Tibial artery (tissue), 4 donors: ENCODE measurements around the gene MGST2.
"Not testable (repeated sequence)": the region's sequence is repeated elsewhere in the genome, so short reads cannot be mapped to it uniquely, and the experiment has no call there.

ENCODE experiments used
- DNase-seq, 2 donors: peaks; one replicate each; pipeline ENCODE4 v3.0.0-alpha.2; 2019
- H3K27ac ChIP-seq, 2 donors: fragments of 200-600 bp; sonication (generic) in 1 of 2; 1 replicate in 1 of 2; 2 replicates in 1 of 2; pipeline ENCODE4 v1.5.1; 2018 to 2019; ENCODE audit warnings: mild to moderate bottlenecking in 1 of 2
- H3K27me3 ChIP-seq, 2 donors: fragments of 200-600 bp; sonication (generic) in 1 of 2; one replicate each; pipeline versions ENCODE4 v1.5.1 to v1.6.0; 2016 to 2019
- H3K36me3 ChIP-seq, 3 donors: fragments of 200-600 bp; sonication (generic) in 2 of 3; one replicate each; pipeline ENCODE4 v1.5.1; 2016 to 2019; ENCODE audit warnings: mild to moderate bottlenecking in 2 of 3
- H3K4me1 ChIP-seq, 4 donors: fragments of 200-600 bp; sonication (generic) in 2 of 4; 1 replicate in 3 of 4; 2 replicates in 1 of 4; pipeline ENCODE4 v1.5.1; 2016 to 2019
- H3K4me3 ChIP-seq, 2 donors: fragments of 200-600 bp; sonication (generic) in 1 of 2; 1 replicate in 1 of 2; 2 replicates in 1 of 2; pipeline ENCODE4 v1.5.1; 2018 to 2019; ENCODE audit warnings: mild to moderate bottlenecking in 2 of 2
- H3K9me3 ChIP-seq, 3 donors: fragments of 200-600 bp; sonication (generic) in 1 of 3; one replicate each; pipeline ENCODE4 v1.5.1; 2016 to 2019
- CTCF ChIP-seq, 2 experiments: fragments of 200-600 bp in 1 of 2; fragments of 450-650 bp in 1 of 2; IDR thresholded peaks; one replicate each; pipeline ENCODE4 v1.5.1; 2017 to 2019; ENCODE audit warnings: antibody characterized with exemption in 2 of 2, mild to moderate bottlenecking in 1 of 2, moderate library complexity in 1 of 2
- intact Hi-C: fragments of 100-400 bp; cut with DNase I; formaldehyde crosslinking; loops from one replicate; pipeline ENCODE4 v1.15.0; 2023; ENCODE audit warnings: low total_unique reads

Gene MGST2

GRCh38 chr4:139689093-139689722 is 23.6 kb downstream of the MGST2 start:
- Histone ChIP-seq H3K4me1 (peaks cover 0 to 27% (median 13%) of the 10 kb centered on the region in 4 donors), H3K9me3 (no peaks in the 10 kb centered on the region), H3K27ac (no peak overlapping the region), H3K27me3 (no peaks in the 10 kb centered on the region), H3K36me3 (peaks cover 0 to 11% (median 0%) of the 10 kb centered on the region in 3 donors), H3K4me3 (no peak overlapping the region)
- intact Hi-C loops, result no loop called here
- TF ChIP-seq CTCF (IDR thresholded peaks at IDR 0.05), result no peak
- DNase-seq, result no peak

GRCh38 chr4:139690419-139690818 is 24.8 kb downstream of the MGST2 start:
- intact Hi-C loops, result no loop called here
- no peaks in the 10 kb centered on the region for H3K27me3 ChIP-seq
- TF ChIP-seq CTCF (IDR thresholded peaks at IDR 0.05), result no peak
- no peaks in the 10 kb centered on the region for H3K9me3 ChIP-seq
- no peak for DNase-seq
- peaks cover 0 to 6% (median 4%) of the 10 kb centered on the region in 3 donors for H3K36me3 ChIP-seq
- no peak overlapping the region for H3K27ac ChIP-seq
- H3K4me1 ChIP-seq, result peaks cover 0 to 25% (median 13%) of the 10 kb centered on the region in 4 donors
- H3K4me3 ChIP-seq, result no peak overlapping the region

- intact Hi-C loops, result no loop called here
- DNase-seq, result no peak
- no peak for TF ChIP-seq CTCF (IDR thresholded peaks at IDR 0.05)
- Histone ChIP-seq H3K36me3 (peaks cover 20 to 25% (median 25%) of the 10 kb centered on the region in 3 donors), H3K27ac (no peak overlapping the region), H3K27me3 (no peaks in the 10 kb centered on the region), H3K4me1 (peaks cover 0 to 5% (median 1%) of the 10 kb centered on the region in 4 donors), H3K9me3 (no peaks in the 10 kb centered on the region), H3K4me3 (no peak overlapping the region)
Observed at GRCh38 chr4:139692309-139693012, 26.8 kb downstream of the MGST2 start.

- no peaks in the 10 kb centered on the region for H3K27me3 ChIP-seq
- H3K36me3 ChIP-seq, result peaks cover 21 to 30% (median 29%) of the 10 kb centered on the region in 3 donors
- intact Hi-C loops, result no loop called here
- H3K4me1 ChIP-seq, result no peaks in the 10 kb centered on the region
- DNase-seq, result no peak
- no peak overlapping the region for H3K27ac ChIP-seq
- no peak overlapping the region for H3K4me3 ChIP-seq
- no peaks in the 10 kb centered on the region for H3K9me3 ChIP-seq
- TF ChIP-seq CTCF (IDR thresholded peaks at IDR 0.05), result no peak
Observed at GRCh38 chr4:139694522-139695107, 29.0 kb downstream of the MGST2 start.

- no peak for TF ChIP-seq CTCF (IDR thresholded peaks at IDR 0.05)
- H3K36me3 ChIP-seq, result peaks cover 21 to 41% (median 37%) of the 10 kb centered on the region in 3 donors
- no peaks in the 10 kb centered on the region for H3K9me3 ChIP-seq
- no peak for DNase-seq
- intact Hi-C loops, result no loop called here
- H3K4me1 ChIP-seq, result no peaks in the 10 kb centered on the region
- no peak overlapping the region for H3K4me3 ChIP-seq
- no peaks in the 10 kb centered on the region for H3K27me3 ChIP-seq
- H3K27ac ChIP-seq, result no peak overlapping the region
Observed at GRCh38 chr4:139696491-139696890, 30.9 kb downstream of the MGST2 start.

GRCh38 chr4:139698167-139698925 is 32.7 kb downstream of the MGST2 start:
- H3K9me3 ChIP-seq, H3K4me1 ChIP-seq, H3K27me3 ChIP-seq, intact Hi-C loops, DNase-seq, H3K27ac ChIP-seq, H3K4me3 ChIP-seq: not testable (repeated sequence)
- H3K36me3 ChIP-seq, result peaks cover 21 to 47% (median 37%) of the 10 kb centered on the region in 3 donors
